HL-60 (cell line): ENCODE measurements around the gene DUSP5.

Experiments used
- CTCF ChIP-seq: IDR thresholded peaks from one replicate; pipeline ENCODE4 v1.5.1; 2011; ENCODE audit warnings: low read length, control low read depth, inconsistent platforms; ENCODE audit not compliant: insufficient read depth
- REST ChIP-seq: IDR thresholded peaks from 2 replicates; pipeline ENCODE4 v1.6.1; 2012; ENCODE audit warnings: low read depth; ENCODE audit not compliant: insufficient replicate concordance

GRCh38 chr10:110548002-110548401, 50.3 kb downstream of the DUSP5 start:
- TF ChIP-seq REST (no peak), CTCF (no peak)
